ENCODE measurements around the gene FGF14.

FGF14 gene

DNA sequence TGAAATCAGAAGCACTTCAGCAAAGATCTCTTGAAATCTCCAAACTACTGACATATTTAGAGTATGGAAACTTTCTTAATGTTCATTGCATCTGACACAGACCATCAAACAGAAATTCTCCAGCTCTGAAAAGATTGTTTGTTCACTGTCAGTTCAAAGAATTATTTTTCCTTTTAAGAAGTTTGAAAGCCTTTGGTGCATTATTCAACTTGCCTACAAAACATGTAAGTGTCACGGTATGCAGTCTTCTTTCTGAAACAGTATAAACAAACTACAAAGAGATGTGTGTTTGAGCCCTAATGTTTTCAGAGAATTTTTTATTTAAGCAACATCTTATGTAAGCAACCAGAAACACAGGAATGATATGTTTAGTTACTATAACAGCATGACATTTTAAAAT, 125.4 kb downstream of the FGF14 start:
- DNase-seq: no peak
- Mint-ChIP-seq H3K27me3 (peaks cover 15% of the 10 kb centered on the region), H3K4me3 (no peak overlapping the region), H3K27ac (no peak overlapping the region), H3K4me1 (ENCODE audit: low read depth) (no peaks in the 10 kb centered on the region), H3K36me3 (ENCODE audit: low read depth) (no peaks in the 10 kb centered on the region), H3K9me3 (no peaks in the 10 kb centered on the region)

DNA sequence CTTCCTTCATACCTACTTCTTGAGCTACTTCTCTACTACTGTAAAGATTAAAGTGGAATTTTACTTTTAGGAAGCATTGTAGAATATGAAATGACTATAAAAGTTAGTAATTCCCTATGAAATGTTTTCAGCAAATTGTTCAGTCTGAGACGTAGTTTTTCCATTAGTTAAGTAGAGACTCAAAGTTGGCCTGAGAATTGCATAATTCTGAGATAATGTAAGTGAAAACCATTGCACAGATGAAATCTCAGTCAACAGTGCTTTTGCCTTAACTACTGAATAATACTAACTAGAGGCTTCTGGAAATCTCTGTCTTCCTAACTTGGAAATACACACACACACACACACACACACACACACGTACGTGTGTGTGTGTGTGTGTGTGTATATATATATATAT, 125.9 kb downstream of the FGF14 start:
- Mint-ChIP-seq H3K27ac (no peak overlapping the region), H3K36me3 (ENCODE audit: low read depth) (no peaks in the 10 kb centered on the region), H3K9me3 (no peaks in the 10 kb centered on the region), H3K4me3 (no peak overlapping the region), H3K27me3 (peaks cover 12% of the 10 kb centered on the region), H3K4me1 (ENCODE audit: low read depth) (no peaks in the 10 kb centered on the region)
- no peak for DNase-seq

DNA sequence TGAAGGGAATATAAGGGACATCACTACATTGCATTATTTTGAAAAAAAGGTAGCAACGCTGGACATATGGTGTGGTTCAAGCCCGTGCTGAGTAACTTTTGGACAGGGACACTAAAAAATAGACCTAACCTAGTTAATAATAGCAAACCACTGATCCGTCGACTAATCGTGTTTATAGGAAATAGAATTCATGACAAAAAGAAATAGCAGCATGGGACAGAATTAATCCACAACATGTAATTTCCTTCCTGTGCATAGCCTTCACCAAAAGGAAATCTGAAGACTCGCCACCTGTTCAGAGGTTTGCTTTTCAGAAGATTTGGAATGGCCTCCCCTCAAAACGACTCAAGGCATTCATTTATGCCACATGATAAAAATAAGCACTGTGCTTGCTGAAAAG, 128.7 kb downstream of the FGF14 start:
- H3K4me3 Mint-ChIP-seq: no peak overlapping the region
- H3K27me3 Mint-ChIP-seq: peaks cover 8% of the 10 kb centered on the region
- no peaks in the 10 kb centered on the region for H3K36me3 Mint-ChIP-seq (ENCODE audit: low read depth)
- DNase-seq: no peak
- H3K4me1 Mint-ChIP-seq (ENCODE audit: low read depth): no peaks in the 10 kb centered on the region
- no peak overlapping the region for H3K27ac Mint-ChIP-seq
- no peaks in the 10 kb centered on the region for H3K9me3 Mint-ChIP-seq

DNA sequence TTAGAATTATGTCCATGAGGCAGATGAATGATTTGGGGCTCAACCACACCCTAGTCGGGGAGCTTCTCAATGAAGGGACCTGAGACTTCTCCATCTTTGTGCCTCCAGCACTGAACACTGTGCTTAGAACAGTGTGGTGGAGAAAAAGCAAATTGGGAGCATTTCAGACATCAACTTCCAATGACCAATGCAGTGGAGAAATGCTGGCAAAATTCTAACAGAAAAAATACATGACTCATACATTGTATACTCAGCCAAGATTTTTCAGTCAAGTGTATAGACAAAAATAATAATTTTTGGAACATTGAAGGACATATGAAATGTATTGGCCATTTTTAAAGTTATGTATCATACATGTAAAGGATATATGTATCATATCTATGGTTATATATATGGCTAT, 134.7 kb downstream of the FGF14 start:
- H3K27ac Mint-ChIP-seq: no peak overlapping the region
- no peaks in the 10 kb centered on the region for H3K36me3 Mint-ChIP-seq (ENCODE audit: low read depth)
- no peak for DNase-seq
- no peak overlapping the region for H3K4me3 Mint-ChIP-seq
- H3K4me1 Mint-ChIP-seq (ENCODE audit: low read depth): no peaks in the 10 kb centered on the region
- H3K9me3 Mint-ChIP-seq: no peaks in the 10 kb centered on the region
- peaks cover 22% of the 10 kb centered on the region for H3K27me3 Mint-ChIP-seq

DNA sequence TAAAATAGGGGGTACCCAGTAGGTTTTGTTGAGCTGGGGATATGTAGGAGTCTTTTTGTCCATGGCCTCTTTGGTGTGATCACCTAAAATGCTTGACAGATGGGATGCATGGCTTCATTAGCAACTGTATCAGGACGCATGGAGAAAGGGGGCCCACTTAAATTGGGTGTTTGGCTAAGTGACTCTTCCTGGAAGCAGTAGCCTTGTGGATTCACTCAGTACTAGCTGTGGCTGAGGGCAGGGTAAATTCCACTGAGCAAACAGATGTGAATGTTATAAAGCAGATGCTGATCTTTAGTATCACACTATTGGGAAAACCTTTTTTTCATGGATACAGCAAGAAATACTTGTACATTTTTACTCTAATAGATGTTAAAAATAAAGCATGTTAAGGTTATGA, 140.0 kb downstream of the FGF14 start:
- H3K27me3 Mint-ChIP-seq: peaks cover 24% of the 10 kb centered on the region

DNA sequence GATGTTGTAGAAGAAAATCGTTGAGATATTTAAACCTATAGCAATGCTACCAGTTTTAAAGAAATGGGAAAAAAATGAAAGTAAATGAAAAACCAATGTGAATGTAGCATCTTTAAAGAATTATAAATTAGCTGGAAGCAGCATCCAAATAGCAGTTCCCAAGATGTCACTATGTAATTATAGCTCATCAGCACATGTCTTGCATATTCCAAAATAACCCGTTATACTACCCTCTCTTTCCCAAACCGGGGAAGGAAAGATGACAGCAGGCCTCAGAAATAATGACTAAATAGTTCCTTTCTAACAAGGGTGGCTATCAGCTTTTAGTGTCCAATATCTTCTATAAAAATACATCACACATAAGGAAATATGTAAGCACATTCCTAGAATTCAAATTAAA, 140.5 kb downstream of the FGF14 start:
- DNase-seq: no peak
- no peaks in the 10 kb centered on the region for H3K4me1 Mint-ChIP-seq (ENCODE audit: low read depth)
- no peak overlapping the region for H3K4me3 Mint-ChIP-seq
- H3K9me3 Mint-ChIP-seq: peaks cover 2% of the 10 kb centered on the region
- H3K27me3 Mint-ChIP-seq: peaks cover 24% of the 10 kb centered on the region
- H3K36me3 Mint-ChIP-seq (ENCODE audit: low read depth): no peaks in the 10 kb centered on the region
- no peak overlapping the region for H3K27ac Mint-ChIP-seq

More for the DNA sequence above, 140.0 kb downstream of the FGF14 start:
- no peak overlapping the region for H3K4me3 Mint-ChIP-seq
- no peaks in the 10 kb centered on the region for H3K9me3 Mint-ChIP-seq
- H3K36me3 Mint-ChIP-seq (ENCODE audit: low read depth): no peaks in the 10 kb centered on the region
- no peaks in the 10 kb centered on the region for H3K4me1 Mint-ChIP-seq (ENCODE audit: low read depth)
- H3K27ac Mint-ChIP-seq: no peak overlapping the region
- no peak for DNase-seq

DNA sequence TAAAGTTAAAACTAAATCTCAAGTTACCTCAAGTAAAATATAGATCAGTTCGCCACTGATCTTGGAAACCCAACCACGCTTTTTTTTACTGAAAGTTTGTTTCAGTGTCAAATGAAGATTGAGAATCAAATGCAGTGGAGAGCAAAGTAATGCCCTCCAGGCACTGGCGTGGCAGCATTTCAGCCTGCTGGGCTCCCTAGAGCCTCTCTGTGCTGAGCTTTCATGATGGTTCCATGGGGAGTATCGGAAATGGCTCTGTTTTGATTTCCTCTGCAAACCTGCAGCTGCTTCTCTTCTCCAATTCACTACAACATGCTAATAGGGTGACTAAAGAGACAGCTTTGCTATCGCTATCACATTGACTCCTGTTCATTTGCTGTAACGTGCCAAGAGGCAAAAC, 141.6 kb downstream of the FGF14 start:
- Mint-ChIP-seq H3K4me3 (no peak overlapping the region), H3K27ac (no peak overlapping the region), H3K9me3 (peaks cover 2% of the 10 kb centered on the region), H3K27me3 (peaks cover 18% of the 10 kb centered on the region), H3K36me3 (ENCODE audit: low read depth) (no peaks in the 10 kb centered on the region), H3K4me1 (ENCODE audit: low read depth) (no peaks in the 10 kb centered on the region)
- no peak for DNase-seq

DNA sequence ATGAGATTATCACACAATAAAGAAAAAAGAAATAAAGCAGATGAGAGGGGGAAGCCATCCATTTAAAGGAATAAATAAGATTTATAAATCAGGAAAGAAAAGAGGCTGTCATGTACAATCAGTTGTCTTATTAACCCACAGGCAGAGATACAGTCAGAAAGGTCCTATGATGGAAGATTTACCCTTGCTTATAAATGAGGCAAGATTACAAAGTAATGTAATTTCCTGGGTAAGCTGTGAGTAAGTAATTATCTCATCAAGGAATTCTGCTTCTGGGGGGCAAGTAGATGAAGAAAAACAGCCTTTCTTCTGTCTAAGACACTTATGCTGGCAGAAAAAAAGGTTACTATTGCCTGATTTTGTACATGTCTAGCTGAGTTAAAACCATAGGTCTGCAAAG, 146.4 kb downstream of the FGF14 start:
- H3K4me1 Mint-ChIP-seq (ENCODE audit: low read depth): no peaks in the 10 kb centered on the region
- H3K9me3 Mint-ChIP-seq: peaks cover 2% of the 10 kb centered on the region
- no peak for DNase-seq
- H3K4me3 Mint-ChIP-seq: no peak overlapping the region
- no peak overlapping the region for H3K27ac Mint-ChIP-seq
- H3K27me3 Mint-ChIP-seq: peaks cover 3% of the 10 kb centered on the region
- H3K36me3 Mint-ChIP-seq (ENCODE audit: low read depth): no peaks in the 10 kb centered on the region

DNA sequence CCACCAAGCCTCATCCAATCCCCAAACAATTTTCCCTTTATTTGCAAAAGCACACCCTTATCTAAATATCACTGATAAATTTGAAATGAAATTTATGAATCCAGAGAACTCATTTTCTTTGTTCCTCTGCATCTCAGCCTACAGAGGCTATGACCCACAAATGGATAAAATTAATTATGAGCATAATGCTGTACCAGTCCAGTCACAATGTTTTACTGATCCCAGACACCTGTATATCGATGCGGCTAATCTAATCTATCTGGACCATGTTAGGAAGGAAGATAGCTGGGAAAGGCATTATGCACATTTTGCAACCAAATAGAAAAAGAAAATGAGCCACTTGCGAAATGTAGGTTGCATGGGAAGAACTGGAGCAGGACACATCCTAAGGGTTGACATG, 150.0 kb downstream of the FGF14 start:
- Mint-ChIP-seq H3K9me3 (peaks cover 2% of the 10 kb centered on the region), H3K27me3 (no peaks in the 10 kb centered on the region), H3K4me1 (ENCODE audit: low read depth) (no peaks in the 10 kb centered on the region), H3K4me3 (no peak overlapping the region), H3K27ac (no peak overlapping the region), H3K36me3 (ENCODE audit: low read depth) (no peaks in the 10 kb centered on the region)
- DNase-seq: no peak

DNA sequence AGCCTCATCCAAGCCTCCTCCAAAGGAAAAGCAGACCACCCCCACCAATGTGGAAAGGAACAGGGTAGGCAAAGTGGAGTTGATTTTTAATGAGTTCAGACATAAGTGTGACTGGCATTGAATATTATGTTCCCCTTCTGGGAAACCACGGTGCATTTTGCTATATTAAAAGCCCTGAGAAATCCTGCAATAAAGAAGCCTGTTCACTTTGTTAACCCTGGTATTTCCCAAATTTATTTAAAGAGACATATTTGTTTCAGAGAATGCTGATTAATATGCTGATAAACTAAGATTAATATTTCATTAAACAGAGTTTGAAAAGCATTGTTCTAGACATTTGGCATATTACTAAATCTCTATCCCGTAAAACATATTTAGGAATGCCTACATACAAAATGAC, 151.4 kb downstream of the FGF14 start:
- Mint-ChIP-seq H3K4me1 (ENCODE audit: low read depth) (no peaks in the 10 kb centered on the region), H3K4me3 (no peak overlapping the region), H3K36me3 (ENCODE audit: low read depth) (no peaks in the 10 kb centered on the region), H3K27me3 (peaks cover 2% of the 10 kb centered on the region), H3K9me3 (no peaks in the 10 kb centered on the region), H3K27ac (no peak overlapping the region)
- no peak for DNase-seq

DNA sequence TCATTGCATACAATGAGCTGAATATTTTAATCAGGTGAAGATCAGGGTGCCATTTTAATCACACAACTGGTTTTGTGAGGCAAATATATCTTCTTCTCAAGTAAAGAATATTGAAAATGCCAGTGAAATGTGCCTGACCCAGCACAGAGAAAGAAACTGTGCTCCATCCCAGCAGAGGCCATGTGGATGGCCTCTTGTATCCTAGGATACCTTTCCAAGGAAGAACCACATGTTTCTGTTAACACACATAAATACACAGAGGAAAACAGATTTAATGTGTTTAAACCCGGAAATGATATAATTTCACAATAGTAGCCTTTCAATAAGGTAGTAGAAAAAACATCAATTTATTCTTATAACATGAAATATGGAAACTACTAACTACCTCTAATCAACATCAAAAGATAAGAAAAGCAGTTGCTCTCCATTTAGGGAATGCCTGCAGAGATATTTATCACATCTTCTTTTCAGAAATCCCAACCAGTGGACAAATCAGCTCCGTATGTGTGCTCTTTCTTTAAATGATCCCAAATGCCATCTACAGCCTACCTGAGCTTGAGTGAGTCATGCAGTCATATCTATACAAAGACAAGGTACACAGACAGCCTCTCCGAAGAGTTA, 157.1 kb downstream of the FGF14 start:
- H3K4me1 Mint-ChIP-seq (ENCODE audit: low read depth): no peaks in the 10 kb centered on the region
- peaks cover 2% of the 10 kb centered on the region for H3K27me3 Mint-ChIP-seq
- no peak overlapping the region for H3K27ac Mint-ChIP-seq
- no peaks in the 10 kb centered on the region for H3K36me3 Mint-ChIP-seq (ENCODE audit: low read depth)
- no peak for DNase-seq
- H3K4me3 Mint-ChIP-seq: no peak overlapping the region
- no peaks in the 10 kb centered on the region for H3K9me3 Mint-ChIP-seq

DNA sequence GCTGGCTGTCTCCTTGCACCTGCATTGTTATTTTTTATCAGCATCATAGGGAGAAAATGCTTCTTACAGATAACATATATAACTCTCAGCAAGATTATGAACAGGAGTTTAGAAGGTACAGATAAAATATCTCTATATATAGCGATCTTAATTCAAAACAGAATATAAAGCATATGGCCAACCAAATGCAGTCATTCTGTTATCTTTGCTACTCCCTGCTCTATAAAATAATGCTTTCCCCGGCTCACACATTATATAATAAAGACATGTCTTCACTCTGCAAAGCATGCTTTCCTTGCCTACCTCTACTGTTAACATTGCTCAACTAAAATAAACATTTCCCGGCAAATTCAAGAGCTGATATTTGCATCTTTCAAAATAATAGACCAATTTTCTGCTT, 161.7 kb downstream of the FGF14 start:
- H3K27ac Mint-ChIP-seq: no peak overlapping the region
- no peaks in the 10 kb centered on the region for H3K4me1 Mint-ChIP-seq (ENCODE audit: low read depth)
- no peak overlapping the region for H3K4me3 Mint-ChIP-seq

DNA sequence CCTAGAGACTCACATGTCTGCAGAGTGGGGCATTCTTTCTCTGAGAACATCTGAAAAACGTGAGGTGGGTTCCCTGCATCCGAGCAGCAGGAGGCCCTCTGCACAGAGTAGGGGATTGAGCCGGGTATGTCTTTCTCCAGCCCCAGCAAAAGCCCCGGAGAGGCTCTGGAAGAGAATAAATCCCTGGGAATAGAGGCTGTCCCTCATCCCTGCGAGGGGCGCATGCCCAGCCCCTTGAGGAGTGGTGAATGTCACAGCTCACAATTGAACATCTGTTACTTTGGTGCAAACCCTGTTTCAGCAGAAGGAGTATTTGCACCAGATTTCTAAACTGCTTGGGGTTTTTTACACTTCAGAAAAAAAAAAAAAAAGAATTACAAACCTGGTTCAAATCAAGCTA, 164.6 kb downstream of the FGF14 start:
- Mint-ChIP-seq H3K9me3 (no peaks in the 10 kb centered on the region), H3K4me1 (ENCODE audit: low read depth) (no peaks in the 10 kb centered on the region), H3K27ac (no peak overlapping the region), H3K4me3 (no peak overlapping the region), H3K36me3 (ENCODE audit: low read depth) (no peaks in the 10 kb centered on the region), H3K27me3 (peaks cover 9% of the 10 kb centered on the region)
- DNase-seq: no peak

More for the DNA sequence above, 161.7 kb downstream of the FGF14 start:
- H3K36me3 Mint-ChIP-seq (ENCODE audit: low read depth): no peaks in the 10 kb centered on the region
- H3K9me3 Mint-ChIP-seq: no peaks in the 10 kb centered on the region
- DNase-seq: no peak
- H3K27me3 Mint-ChIP-seq: peaks cover 3% of the 10 kb centered on the region

DNA sequence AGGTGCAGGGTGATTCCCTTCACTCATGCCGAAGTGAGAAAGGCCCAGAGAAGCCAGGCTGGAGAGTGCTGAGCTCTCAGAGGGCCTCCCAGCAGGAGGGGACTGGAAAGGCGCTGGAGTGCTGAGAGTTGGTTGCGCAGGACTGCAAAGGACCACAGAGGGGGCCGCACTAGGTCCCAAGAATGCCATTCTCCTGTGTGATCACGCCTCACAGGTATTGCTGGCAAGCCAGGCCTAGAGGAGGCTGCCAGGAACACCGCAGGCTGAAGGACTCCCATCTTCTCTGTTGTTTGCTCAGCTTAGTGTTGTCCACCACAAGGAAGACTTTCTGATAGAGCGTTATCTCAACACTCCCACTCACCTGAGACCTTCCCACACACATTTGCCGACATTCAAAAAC, 165.0 kb downstream of the FGF14 start:
- DNase-seq: no peak
- Mint-ChIP-seq H3K9me3 (no peaks in the 10 kb centered on the region), H3K4me1 (ENCODE audit: low read depth) (no peaks in the 10 kb centered on the region), H3K4me3 (no peak overlapping the region), H3K27me3 (peaks cover 9% of the 10 kb centered on the region), H3K36me3 (ENCODE audit: low read depth) (no peaks in the 10 kb centered on the region), H3K27ac (no peak overlapping the region)

DNA sequence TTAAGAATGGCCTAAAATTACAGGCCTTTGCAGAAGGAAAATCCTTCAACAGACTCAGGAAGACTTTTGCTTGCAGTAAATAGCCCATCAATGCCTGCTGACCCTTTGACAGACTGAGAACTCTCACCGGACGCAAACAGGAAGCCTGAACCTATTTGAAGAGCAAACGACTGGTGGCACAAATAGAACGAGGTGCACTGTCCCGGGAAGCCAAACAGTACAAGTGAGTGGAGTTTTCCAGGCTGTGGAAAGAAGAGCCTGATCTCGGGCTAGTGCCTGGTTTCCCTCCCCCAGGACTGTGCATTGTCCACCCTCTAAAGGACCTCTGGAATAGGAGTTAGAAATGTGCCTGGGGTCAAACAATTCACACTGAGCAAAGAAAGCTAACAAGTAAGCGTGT, 165.5 kb downstream of the FGF14 start:
- no peak for DNase-seq
- Mint-ChIP-seq H3K4me3 (no peak overlapping the region), H3K27me3 (peaks cover 9% of the 10 kb centered on the region), H3K9me3 (no peaks in the 10 kb centered on the region), H3K27ac (no peak overlapping the region), H3K4me1 (ENCODE audit: low read depth) (no peaks in the 10 kb centered on the region), H3K36me3 (ENCODE audit: low read depth) (no peaks in the 10 kb centered on the region)

DNA sequence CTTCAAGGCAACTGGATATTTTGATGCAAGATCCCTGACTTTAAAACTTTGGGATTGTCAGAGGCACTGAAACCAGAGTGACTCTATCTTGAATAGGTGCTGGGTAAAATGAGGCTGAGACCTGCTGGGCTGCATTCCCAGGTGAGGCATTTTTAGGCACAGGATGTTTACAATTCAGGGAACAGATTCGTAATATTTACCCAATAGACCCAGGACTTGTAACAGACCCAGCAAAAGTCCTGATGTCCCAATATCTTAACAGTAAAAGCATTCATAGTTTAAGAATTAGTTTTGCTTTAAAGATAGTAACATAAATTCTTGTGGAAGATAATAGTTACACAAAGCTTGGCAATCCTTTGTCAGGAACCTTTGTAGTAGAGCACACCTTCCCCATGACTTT, 166.2 kb downstream of the FGF14 start:
- DNase-seq: no peak
- H3K9me3 Mint-ChIP-seq: no peaks in the 10 kb centered on the region
- no peaks in the 10 kb centered on the region for H3K4me1 Mint-ChIP-seq (ENCODE audit: low read depth)
- no peaks in the 10 kb centered on the region for H3K36me3 Mint-ChIP-seq (ENCODE audit: low read depth)
- H3K4me3 Mint-ChIP-seq: no peak overlapping the region
- peaks cover 12% of the 10 kb centered on the region for H3K27me3 Mint-ChIP-seq
- H3K27ac Mint-ChIP-seq: no peak overlapping the region

All from activated T-cell treated with anti-CD3 and anti-CD28 coated beads, Interleukin-2, amount 50 U/mL, for 24 hours (primary cell).